C4-2B (cell line): ENCODE data around the gene BARD1.

Experiments used
- ZFX ChIP-seq: fragments of 450-650 bp; IDR thresholded peaks from 2 replicates; pipeline ENCODE4 v1.6.1; 2017
- TF ChIP-seq, protein P1 (sequence below): fragments of 450-650 bp; conservative IDR thresholded peaks from 2 replicates; pipeline ENCODE4 v1.5.1; 2017; ENCODE audit warnings: mild to moderate bottlenecking

- TF ChIP-seq, protein P1, sequence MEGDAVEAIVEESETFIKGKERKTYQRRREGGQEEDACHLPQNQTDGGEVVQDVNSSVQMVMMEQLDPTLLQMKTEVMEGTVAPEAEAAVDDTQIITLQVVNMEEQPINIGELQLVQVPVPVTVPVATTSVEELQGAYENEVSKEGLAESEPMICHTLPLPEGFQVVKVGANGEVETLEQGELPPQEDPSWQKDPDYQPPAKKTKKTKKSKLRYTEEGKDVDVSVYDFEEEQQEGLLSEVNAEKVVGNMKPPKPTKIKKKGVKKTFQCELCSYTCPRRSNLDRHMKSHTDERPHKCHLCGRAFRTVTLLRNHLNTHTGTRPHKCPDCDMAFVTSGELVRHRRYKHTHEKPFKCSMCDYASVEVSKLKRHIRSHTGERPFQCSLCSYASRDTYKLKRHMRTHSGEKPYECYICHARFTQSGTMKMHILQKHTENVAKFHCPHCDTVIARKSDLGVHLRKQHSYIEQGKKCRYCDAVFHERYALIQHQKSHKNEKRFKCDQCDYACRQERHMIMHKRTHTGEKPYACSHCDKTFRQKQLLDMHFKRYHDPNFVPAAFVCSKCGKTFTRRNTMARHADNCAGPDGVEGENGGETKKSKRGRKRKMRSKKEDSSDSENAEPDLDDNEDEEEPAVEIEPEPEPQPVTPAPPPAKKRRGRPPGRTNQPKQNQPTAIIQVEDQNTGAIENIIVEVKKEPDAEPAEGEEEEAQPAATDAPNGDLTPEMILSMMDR = no peak
- no peak for TF ChIP-seq ZFX
Measured at GRCh38 chr2:214801768-214802397, 7.6 kb downstream of the BARD1 start.
